MM.1S (cell line): ENCODE measurements around the gene TAPBP.
"Not testable (repeated sequence)": the region's sequence is repeated elsewhere in the genome, so short reads cannot be mapped to it uniquely, and the experiment has no call there.

Experiments
- CTCF ChIP-seq: fragments of 300-600 bp; sonication (generic); IDR thresholded peaks from 2 replicates; pipeline ENCODE4 v1.5.1; 2016; ENCODE audit warnings: antibody characterized with exemption, low read length, mixed read lengths
- EZH2 ChIP-seq: fragments of 300-600 bp; sonication (generic); optimal IDR thresholded peaks from 2 replicates; pipeline ENCODE3; 2017; ENCODE audit warnings: low read depth, mild to moderate bottlenecking, antibody characterized with exemption, low read length, mixed read lengths
- EZH2phosphoT487 ChIP-seq: fragments of 300-600 bp; sonication (generic); IDR thresholded peaks from 2 replicates; pipeline ENCODE4 v1.6.1; 2018; ENCODE audit warnings: antibody characterized with exemption, low read length

GRCh38 chr6:33275795-33276580, 37.9 kb downstream of the TAPBP start:
- TF ChIP-seq CTCF, EZH2, EZH2phosphoT487: not testable (repeated sequence)
